HG03342 (cell line): ENCODE measurements around the gene SULT4A1.
"Not testable (repeated sequence)": the region's sequence is repeated elsewhere in the genome, so short reads cannot be mapped to it uniquely, and the experiment has no call there.

Experiments used
- ATAC-seq: cut with Tn5 transposase; IDR thresholded peaks from one replicate; pipeline ENCODE4 v1.9.1; 2021; ENCODE audit warnings: mild to moderate bottlenecking, moderate library complexity; ENCODE audit not compliant: unreplicated experiment

The SULT4A1 gene

GRCh38 chr22:43862074-43862881 lies at the start of gene SULT4A1:
Gene SULT4A1 (minus strand): TSS chr22:43862513. CDS start chr22:43862382, 131 bp downstream.
- ATAC-seq: no peak

GRCh38 chr22:43911351-43911750 lies 49.0 kb upstream of the SULT4A1 start:
- ATAC-seq: no peak

GRCh38 chr22:43910178-43910695 lies 47.9 kb upstream of the SULT4A1 start:
- ATAC-seq: no peak

GRCh38 chr22:43909708-43910107 lies 47.4 kb upstream of the SULT4A1 start:
- ATAC-seq: no peak

GRCh38 chr22:43905681-43906080 lies 43.4 kb upstream of the SULT4A1 start:
- no peak for ATAC-seq

GRCh38 chr22:43904412-43904811 lies 42.1 kb upstream of the SULT4A1 start:
- not testable (repeated sequence) for ATAC-seq

- not testable (repeated sequence) for ATAC-seq
Observed at GRCh38 chr22:43903033-43903432, 40.7 kb upstream of the SULT4A1 start.

- no peak for ATAC-seq
Observed at GRCh38 chr22:43901976-43902643, 39.8 kb upstream of the SULT4A1 start.

- ATAC-seq: no peak
Observed at GRCh38 chr22:43900206-43900605, 37.9 kb upstream of the SULT4A1 start.

- no peak for ATAC-seq
Observed at GRCh38 chr22:43897751-43898261, 35.5 kb upstream of the SULT4A1 start.

- no peak for ATAC-seq
Observed at GRCh38 chr22:43895986-43896645, 33.8 kb upstream of the SULT4A1 start.

- no peak for ATAC-seq
Observed at GRCh38 chr22:43894122-43894521, 31.8 kb upstream of the SULT4A1 start.

- ATAC-seq: no peak
Observed at GRCh38 chr22:43893266-43893665, 31.0 kb upstream of the SULT4A1 start.

- ATAC-seq: no peak
Observed at GRCh38 chr22:43892183-43892894, 30.0 kb upstream of the SULT4A1 start.

- no peak for ATAC-seq
Observed at GRCh38 chr22:43891360-43892182, 29.3 kb upstream of the SULT4A1 start, which contains the start of gene PNPLA5. Gene PNPLA5 (minus strand): TSS chr22:43892013. CDS start chr22:43891880, 133 bp downstream.

GRCh38 chr22:43890901-43891331 lies 28.6 kb upstream of the SULT4A1 start:
- ATAC-seq: no peak

- no peak for ATAC-seq
Observed at GRCh38 chr22:43889860-43890253, 27.5 kb upstream of the SULT4A1 start.

GRCh38 chr22:43889201-43889859 lies 27.0 kb upstream of the SULT4A1 start:
- ATAC-seq: no peak

- no peak for ATAC-seq
Observed at GRCh38 chr22:43888740-43889139, 26.4 kb upstream of the SULT4A1 start.
